Esophagus muscularis mucosa (tissue), 4 donors: ENCODE results near the gene SLC39A1.

Experiments
- CTCF ChIP-seq, 3 experiments: fragments of 200-600 bp in 2 of 3; fragments of 450-650 bp in 1 of 3; sonication (generic) in 2 of 3; IDR thresholded peaks; one replicate each; pipeline ENCODE4 v1.5.1; 2017 to 2019; ENCODE audit warnings: antibody characterized with exemption in 3 of 3, mild to moderate bottlenecking in 2 of 3, moderate library complexity in 1 of 3
- EP300 ChIP-seq: sonication (generic); formaldehyde crosslinking; IDR thresholded peaks from one replicate; pipeline ENCODE4 v1.6.1; 2017; ENCODE audit warnings: antibody characterized with exemption
- POLR2AphosphoS5 ChIP-seq, 2 donors: sonication (generic); formaldehyde crosslinking; IDR thresholded peaks; one replicate each; pipeline ENCODE4 v1.6.1; 2017; ENCODE audit warnings: antibody characterized with exemption in 2 of 2

- TF ChIP-seq CTCF (IDR thresholded peaks at IDR 0.05) (no peak), EP300 (no peak), POLR2AphosphoS5 (IDR thresholded peaks at IDR 0.05) (no peak)
Observed at GRCh38 chr1:153957744-153958110, 5.6 kb downstream of the SLC39A1 start.
